Measurements from ENCODE around the gene KCND3. TPM values are rescaled to one million over a fixed set of nuclear protein-coding genes. Genes with fewer than 3 reads are reported as not detected.

KCND3 gene
- total and polyA plus RNA-seq, 2 experiments from 2014 or later = 0.10 to 0.18 TPM

- Mint-ChIP-seq H3K36me3 (ENCODE audit: low read depth) (no peaks in the 10 kb centered on the region), H3K27ac (no peak overlapping the region), H3K4me1 (no peaks in the 10 kb centered on the region), H3K4me3 (no peak overlapping the region), H3K9me3 (no peaks in the 10 kb centered on the region), H3K27me3 (ENCODE audit: insufficient read depth, low read depth, poor library complexity) (no peaks in the 10 kb centered on the region)
- H3K27ac ChIP-seq (ENCODE audit: low read depth) = no peak overlapping the region
- no peak overlapping the region for H2AFZ ChIP-seq
- no peaks in the 10 kb centered on the region for H3F3A ChIP-seq (replicated peaks; ENCODE audit: low read depth)
- no peaks in the 10 kb centered on the region for H3K79me2 ChIP-seq (replicated peaks; ENCODE audit: insufficient read depth)
- 0 out of 2 replicates have a peak, but pooled peaks cover 4% of the 10 kb centered on the region for H3K9me2 ChIP-seq (ENCODE audit: insufficient read depth)
- H4K20me1 ChIP-seq (replicated peaks; ENCODE audit: insufficient read depth) = no peaks in the 10 kb centered on the region; the same call in none of the 2 replicates
- no peaks in the 10 kb centered on the region for H3K27me3 ChIP-seq (ENCODE audit: insufficient read depth)
- no peak for TF ChIP-seq ZNF462 (CRISPR knock-in tag; IDR thresholded peaks at IDR 0.05)
- no peak for TF ChIP-seq EZH2 (IDR thresholded peaks at IDR 0.05; ENCODE audit: low read depth, unreplicated experiment)
- TF ChIP-seq JUNB (IDR thresholded peaks at IDR 0.05; ENCODE audit: unreplicated experiment) = no peak
- TF ChIP-seq EZH2phosphoT487 (IDR thresholded peaks at IDR 0.05; ENCODE audit: unreplicated experiment) = no peak
- no peak for TF ChIP-seq ETS1 (IDR thresholded peaks at IDR 0.05)
- no peak for TF ChIP-seq CTCF (conservative IDR thresholded peaks at IDR 0.05; ENCODE audit: low read depth in 2 of 2)
- TF ChIP-seq NANOG (IDR thresholded peaks at IDR 0.05; ENCODE audit: borderline replicate concordance) = no peak
- no peak for TF ChIP-seq STAT1 (IDR thresholded peaks at IDR 0.05; ENCODE audit: unreplicated experiment)
- TF ChIP-seq ZNF331 (CRISPR knock-in tag; IDR thresholded peaks at IDR 0.05; ENCODE audit: low read depth) = no peak
- TF ChIP-seq POLR2AphosphoS5 (IDR thresholded peaks at IDR 0.05; ENCODE audit: low read depth) = no peak
- TF ChIP-seq REST (IDR thresholded peaks at IDR 0.05; ENCODE audit: unreplicated experiment) = no peak
- no peak for TF ChIP-seq ZNF114 (CRISPR knock-in tag; IDR thresholded peaks at IDR 0.05)
- no peak for TF ChIP-seq CREB1 (CRISPR knock-in tag; IDR thresholded peaks at IDR 0.05; ENCODE audit: low read depth)
- H3K36me3 ChIP-seq (ENCODE audit: insufficient read depth) = no peaks in the 10 kb centered on the region
- DNase-seq (ENCODE audit: low spot score) (no peak), ATAC-seq (no peak)
- H3K4me1 ChIP-seq (ENCODE audit: insufficient read depth) = no peaks in the 10 kb centered on the region
- H3K4me2 ChIP-seq = no peak overlapping the region
- H3K4me3 ChIP-seq = no peak overlapping the region
These were observed 38.2 kb upstream of the KCND3 start for GRCh38 chr1:112027696-112028095.
